ENCODE data around the gene KIF13A. TPM values are rescaled to one million over a fixed set of nuclear protein-coding genes. Genes with fewer than 3 reads are reported as not detected.
A peak's percentile ranks its signal among the peaks of the same experiment; 100 is the strongest.

The KIF13A gene
- total and polyA plus RNA-seq, 2 donors (not counting 3 experiments of a cell fraction or from before 2014, with no cell fraction given), result 24.9 to 65.8 TPM

DNA sequence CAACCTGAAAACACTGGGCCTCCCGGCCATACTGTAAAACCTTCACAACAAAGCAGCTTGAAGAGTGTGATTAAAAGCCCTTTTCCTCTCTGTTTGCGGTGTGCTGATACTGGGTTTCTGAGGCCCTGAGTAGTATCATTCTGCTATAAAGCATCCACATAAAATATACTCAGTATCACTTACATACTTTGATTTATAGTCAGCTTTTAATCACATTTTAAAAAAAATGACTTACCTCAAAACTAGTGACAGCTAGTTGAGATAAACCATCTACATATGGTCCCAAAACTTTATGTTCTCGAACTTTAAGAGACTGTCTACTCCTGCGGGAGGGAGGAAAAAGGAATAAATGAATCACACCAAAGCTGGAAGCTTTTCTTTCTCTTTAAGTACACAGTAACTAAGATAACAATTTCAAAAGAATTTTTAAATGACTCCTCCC, 135.7 kb downstream of the KIF13A start:
- peaks cover 43% of the 10 kb centered on the region for H3K4me1 ChIP-seq (ENCODE audit: control insufficient read depth, extremely low read depth, insufficient read depth, low read length)
- H3K4me3 ChIP-seq (replicated peaks in 1 of 3; ENCODE audit: insufficient read depth in 1 of 3, low read depth in 1 of 3, low read length in 3 of 3), result peak overlapping the region in 1 of 3 experiments; percentile 51
- H3K36me3 ChIP-seq (ENCODE audit: control insufficient read depth in 2 of 2, extremely low read depth in 1 of 2, insufficient read depth in 2 of 2, low read length in 2 of 2), result peaks cover 0 to 2% of the 10 kb centered on the region in 2 experiments
- intact Hi-C loops (cut with micrococcal nuclease), result loop anchor here (2.0 kb wide), 1 partner anchor 135 kb away; the partner anchor contains the start of gene KIF13A
- no peaks in the 10 kb centered on the region for H3K9me3 ChIP-seq (replicated peaks; ENCODE audit: control insufficient read depth, insufficient read depth, low read length)
- peak overlapping the region; percentile 83 for H3K9ac ChIP-seq (replicated peaks; ENCODE audit: extremely low read depth, insufficient read depth, low read length)
- H3K79me2 ChIP-seq (ENCODE audit: control insufficient read depth, insufficient read depth, low read length), result peaks cover 5% of the 10 kb centered on the region
- no peaks in the 10 kb centered on the region for H3K27me3 ChIP-seq (ENCODE audit: control insufficient read depth in 2 of 2, insufficient read depth in 2 of 2, low read length in 2 of 2)
- DNase-seq (ENCODE audit: low read depth, low spot score) (peak; percentile 91), FAIRE-seq (peak; percentile 73)
- peak overlapping the region; percentile 19 for H2AFZ ChIP-seq (ENCODE audit: low read depth, low read length)
- no peak for TF ChIP-seq GATA2 (IDR thresholded peaks at IDR 0.05; ENCODE audit: insufficient read depth, insufficient read length, low read depth, low read length)
- TF ChIP-seq, protein P1, sequence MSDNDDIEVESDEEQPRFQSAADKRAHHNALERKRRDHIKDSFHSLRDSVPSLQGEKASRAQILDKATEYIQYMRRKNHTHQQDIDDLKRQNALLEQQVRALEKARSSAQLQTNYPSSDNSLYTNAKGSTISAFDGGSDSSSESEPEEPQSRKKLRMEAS (IDR thresholded peaks at IDR 0.05; ENCODE audit: insufficient read depth, insufficient read length), result no peak
- no peak for TF ChIP-seq CTCF (IDR thresholded peaks at IDR 0.05; ENCODE audit: extremely low read depth in 1 of 2, insufficient read depth in 1 of 2, low read depth in 1 of 2, low read length in 2 of 2)
- no peak for TF ChIP-seq POLR2AphosphoS5 (IDR thresholded peaks at IDR 0.05; ENCODE audit: insufficient read depth, low read depth, low read length)
- TF ChIP-seq JUN (IDR thresholded peaks at IDR 0.05; ENCODE audit: borderline replicate concordance, insufficient read depth, insufficient read length, low read depth), result peak; percentile 20
- no peak for TF ChIP-seq MYC (IDR thresholded peaks at IDR 0.05; ENCODE audit: low read depth, low read length)
- no peak for TF ChIP-seq POLR2A (IDR thresholded peaks at IDR 0.05; ENCODE audit: low read depth, low read length)
- TF ChIP-seq EZH2 (IDR thresholded peaks at IDR 0.05; ENCODE audit: borderline replicate concordance, low read depth, low read length, severe bottlenecking), result no peak
- peak; percentile 44 for TF ChIP-seq FOS (IDR thresholded peaks at IDR 0.05; ENCODE audit: borderline replicate concordance, insufficient read depth, low read length)
- ChIA-PET CTCF (interaction anchor here (1.0 to 2.5 kb wide), 7 partner anchors 8 to 48 kb away, joined by 3 to 9 read pairs (median 4); no protein-coding TSS in a partner anchor), POLR2A (no interaction called here)
- H4K20me1 ChIP-seq (replicated peaks; ENCODE audit: control insufficient read depth, extremely low read depth, insufficient read depth, low read length), result no peaks in the 10 kb centered on the region
- BruUV-seq (replicated peaks), result no TSS peak
- dilution Hi-C loops (cut with MboI; ENCODE audit: extremely low pct_ligation_motif_present, low sequenced_read_pairs), result no loop called here
- H3K9me1 ChIP-seq (replicated peaks; ENCODE audit: control insufficient read depth, extremely low read depth, insufficient read depth, low read length), result no peaks in the 10 kb centered on the region
- peak overlapping the region; percentile 93 for H3K27ac ChIP-seq (ENCODE audit: insufficient read depth, low read depth, low read length)
- H3K4me2 ChIP-seq (ENCODE audit: insufficient read depth, low read length), result peak overlapping the region; percentile 64

All from endothelial cell of umbilical vein (primary cell).